Endometrium (tissue), 2 donors: Measurements from ENCODE around the gene IFNL2.
"Not testable (repeated sequence)": the region's sequence is repeated elsewhere in the genome, so short reads cannot be mapped to it uniquely, and the experiment has no call there.

Experiments used
- FAIRE-seq: peaks from 2 replicates; lab custom pipeline; 2012; peaks lifted over from hg19 to GRCh38; lab: Jason Lieb, UNC
- donor health status: control.
- donor health status: control.

Gene IFNL2

GRCh38 chr19:39297931-39298634, 29.9 kb downstream of the IFNL2 start:
- FAIRE-seq = no peak

DNA sequence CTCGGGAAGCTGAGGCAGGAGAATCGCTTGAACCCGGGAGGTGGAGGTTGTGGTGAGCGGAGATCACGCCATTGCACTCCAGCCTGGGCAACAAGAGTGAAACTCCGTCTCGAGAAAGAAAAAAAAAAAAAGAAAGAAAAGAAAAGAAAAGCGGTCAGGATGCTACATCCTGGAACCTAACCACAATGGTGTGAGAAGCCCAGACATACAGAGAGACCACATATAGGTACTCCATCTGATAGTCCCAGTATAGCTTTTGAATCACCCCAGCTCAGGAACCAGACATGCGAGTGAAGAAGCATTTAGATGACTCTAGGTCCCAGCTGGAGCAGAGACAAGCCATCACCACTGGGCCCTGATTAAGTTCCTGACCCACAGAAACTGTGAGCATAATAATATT, 31.2 kb downstream of the IFNL2 start:
- no peak for FAIRE-seq

DNA sequence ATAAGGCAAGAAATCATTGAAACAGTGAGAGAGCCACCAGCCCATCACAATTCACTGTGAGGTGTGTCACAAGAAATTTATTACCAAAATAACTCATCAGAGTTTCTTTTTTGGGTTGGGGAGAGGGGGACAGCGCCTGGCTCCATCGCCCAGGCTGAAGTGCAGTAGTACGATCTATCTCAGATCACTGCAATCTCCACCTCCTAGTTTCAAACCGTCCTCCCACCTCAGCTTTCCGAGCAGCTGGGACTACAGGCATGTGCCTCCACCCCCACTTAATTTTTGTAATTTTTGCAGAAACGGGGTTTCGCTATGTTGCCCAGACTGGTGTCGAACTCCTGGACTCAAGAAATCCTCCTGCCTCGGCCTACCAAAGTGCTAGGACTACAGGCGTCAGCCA, 31.6 kb downstream of the IFNL2 start:
- no peak for FAIRE-seq

DNA sequence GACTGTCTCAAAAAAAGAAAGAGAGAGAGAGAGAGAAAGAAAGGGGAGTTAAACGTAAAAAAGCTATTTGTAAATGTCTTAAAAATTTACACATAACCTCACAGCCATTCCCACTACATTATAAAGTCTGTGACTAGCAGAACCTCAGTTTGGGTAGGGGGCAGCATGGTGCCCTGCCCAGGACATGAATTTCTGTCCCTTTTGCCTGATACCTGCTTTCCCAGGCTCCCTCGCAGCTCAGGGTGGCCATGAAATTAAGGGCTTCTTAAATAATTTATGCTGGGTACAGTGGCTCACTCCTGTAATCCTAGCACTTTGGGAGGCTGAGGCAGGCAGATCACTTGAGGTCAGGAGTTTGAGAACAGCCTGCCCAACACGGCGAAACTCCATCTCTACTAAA, 32.8 kb downstream of the IFNL2 start:
- no peak for FAIRE-seq

DNA sequence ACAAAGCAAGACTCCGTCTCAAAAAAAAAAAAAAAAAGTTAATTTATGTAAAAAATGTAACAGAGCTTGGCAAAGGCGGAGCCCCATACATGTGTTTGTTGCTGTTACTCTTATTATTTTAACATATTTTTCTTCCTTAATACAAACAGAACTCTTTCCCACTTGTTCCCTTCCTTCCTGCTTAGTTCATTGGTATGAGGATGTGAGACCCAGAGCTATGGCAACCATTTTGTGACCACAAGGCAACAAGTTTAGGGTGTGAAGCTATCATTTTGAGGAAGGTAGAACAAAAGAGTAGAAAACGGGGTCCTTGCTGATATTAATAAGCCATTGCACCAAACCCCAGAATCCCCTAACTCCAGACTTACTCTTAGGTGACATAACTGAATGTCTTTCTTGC, 33.4 kb downstream of the IFNL2 start:
- FAIRE-seq = no peak

GRCh38 chr19:39303373-39304184, 35.4 kb downstream of the IFNL2 start:
- FAIRE-seq = no peak

DNA sequence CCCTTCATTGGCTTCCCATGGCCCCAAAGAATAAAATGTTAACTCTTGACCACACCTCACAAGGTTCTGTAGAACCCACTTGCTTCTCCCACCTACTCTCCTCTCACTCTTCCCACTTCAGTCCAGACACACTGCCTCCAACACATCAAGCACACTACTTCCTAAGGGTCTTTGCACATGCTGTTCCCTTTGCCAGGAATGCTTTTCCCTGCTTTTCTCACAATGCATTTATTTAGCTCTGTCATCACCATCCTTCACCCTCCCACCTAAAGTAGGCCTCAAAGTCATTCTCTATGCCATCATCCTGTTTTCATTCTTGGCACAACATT, 36.0 kb downstream of the IFNL2 start:
- FAIRE-seq = no peak

DNA sequence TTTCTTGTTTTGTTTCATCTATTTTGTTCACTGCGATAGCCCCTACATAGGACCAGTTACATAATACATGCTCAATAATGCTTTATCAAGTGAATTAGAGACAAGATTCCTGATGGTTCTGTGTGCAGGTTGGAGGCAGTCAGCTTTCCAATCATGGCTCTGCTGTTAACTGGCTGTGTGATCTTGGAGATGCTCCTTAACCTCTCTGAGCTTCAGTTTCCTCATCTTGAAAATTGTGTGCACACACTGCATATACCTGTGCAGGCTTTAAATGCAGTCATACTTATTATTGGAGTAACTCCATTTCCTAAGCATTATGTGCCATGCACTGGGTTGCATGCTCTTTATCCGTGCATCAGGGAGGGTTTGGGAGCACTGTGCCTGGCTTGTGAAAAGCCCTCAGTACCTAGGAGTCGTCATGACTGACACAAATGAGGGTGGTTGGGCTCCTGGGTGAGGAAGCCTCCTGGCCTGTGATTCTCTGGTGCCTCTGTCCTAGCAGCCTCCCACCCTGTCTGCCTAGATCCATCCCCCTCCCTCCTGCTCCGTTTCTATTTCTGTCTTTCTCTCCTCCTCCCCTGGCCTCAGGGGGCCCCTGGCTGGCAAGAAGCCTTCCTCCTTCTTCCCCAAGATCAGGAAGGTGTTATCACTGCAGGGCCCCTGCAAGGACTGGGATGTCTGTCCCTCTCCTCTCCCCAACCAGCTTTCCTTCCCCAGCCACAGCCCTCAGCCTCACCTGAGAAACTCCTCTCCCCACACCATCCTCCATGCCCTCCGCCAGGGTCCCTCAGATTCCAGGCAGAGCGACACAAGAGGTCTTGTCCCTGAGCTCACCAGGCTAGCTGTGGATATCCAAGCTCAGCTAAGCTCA, 36.7 kb downstream of the IFNL2 start:
- FAIRE-seq = no peak

DNA sequence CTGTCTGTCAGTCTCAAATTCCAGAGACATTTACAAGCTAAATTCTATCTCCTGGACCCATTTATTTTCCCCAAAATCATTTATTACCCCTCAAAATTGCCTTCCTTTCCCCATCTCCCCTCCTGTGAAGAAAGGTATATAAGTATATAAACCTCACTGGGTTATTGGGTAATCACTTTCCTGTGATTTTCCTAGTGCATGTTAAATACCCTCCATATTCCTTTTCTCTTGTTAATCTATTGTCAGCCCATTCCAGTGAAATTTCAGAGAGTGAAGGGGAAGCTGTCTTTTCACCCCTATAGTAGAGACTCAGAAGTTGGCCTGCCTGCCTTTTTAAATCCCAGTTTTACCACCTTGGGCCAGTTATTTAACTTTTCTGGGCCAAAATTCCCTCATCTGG, 37.9 kb downstream of the IFNL2 start:
- no peak for FAIRE-seq

- FAIRE-seq = no peak
Measured at GRCh38 chr19:39307046-39307821, 39.0 kb downstream of the IFNL2 start.

GRCh38 chr19:39307822-39308530, 39.8 kb downstream of the IFNL2 start:
- FAIRE-seq = no peak

DNA sequence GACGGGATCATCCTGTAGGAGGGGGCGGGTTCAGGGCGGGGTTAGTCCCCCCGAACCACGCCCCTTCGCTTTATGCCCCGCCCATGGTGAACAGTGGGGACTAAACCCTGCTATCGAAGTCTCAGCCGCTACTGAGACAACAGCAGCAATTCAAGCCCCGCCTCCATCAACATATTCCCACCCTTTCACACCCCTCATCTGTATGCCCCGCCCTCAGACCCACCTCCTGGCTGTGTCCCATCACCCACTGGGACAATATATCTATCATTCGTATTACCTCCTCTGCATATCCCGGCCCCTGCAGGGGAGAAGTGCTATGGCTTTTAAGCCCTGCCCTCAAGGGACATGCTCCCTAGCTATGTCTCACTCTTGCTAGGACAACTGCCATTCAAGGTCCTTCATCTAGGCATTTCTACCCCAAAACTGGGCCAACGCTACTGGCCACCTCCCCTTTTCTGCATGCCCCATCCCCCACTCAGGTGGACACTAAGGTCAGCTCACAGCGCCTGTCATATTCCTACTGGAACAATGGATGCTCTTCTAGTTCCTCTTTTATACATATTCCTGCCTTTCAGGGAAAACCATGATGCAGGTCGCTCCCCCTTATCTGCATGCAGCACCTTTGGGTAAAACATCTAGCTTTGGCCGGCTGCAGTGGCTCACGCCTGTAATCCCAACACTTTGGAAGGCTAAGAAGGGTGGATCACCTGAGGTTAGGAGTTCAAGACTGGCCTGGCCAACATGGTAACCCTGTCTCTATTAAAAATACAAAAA, 40.5 kb downstream of the IFNL2 start:
- no peak for FAIRE-seq

DNA sequence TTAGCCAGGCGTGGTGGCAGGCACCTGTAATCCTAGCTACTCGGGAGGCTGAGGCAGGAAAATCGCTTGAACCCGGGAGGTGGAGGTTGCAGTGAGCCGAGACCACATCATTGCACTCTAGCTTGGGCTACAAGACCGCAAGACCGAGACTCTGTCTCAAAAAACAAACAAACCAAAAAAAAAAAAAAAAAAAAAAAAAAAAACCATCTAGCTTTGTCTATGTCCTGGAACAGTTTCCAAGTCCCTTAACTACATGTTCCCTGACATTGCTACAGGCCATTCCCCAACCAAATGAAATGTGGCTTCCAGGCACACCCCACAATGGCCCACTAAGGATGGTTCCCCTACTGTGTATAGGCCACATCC, 41.1 kb downstream of the IFNL2 start:
- not testable (repeated sequence) for FAIRE-seq

DNA sequence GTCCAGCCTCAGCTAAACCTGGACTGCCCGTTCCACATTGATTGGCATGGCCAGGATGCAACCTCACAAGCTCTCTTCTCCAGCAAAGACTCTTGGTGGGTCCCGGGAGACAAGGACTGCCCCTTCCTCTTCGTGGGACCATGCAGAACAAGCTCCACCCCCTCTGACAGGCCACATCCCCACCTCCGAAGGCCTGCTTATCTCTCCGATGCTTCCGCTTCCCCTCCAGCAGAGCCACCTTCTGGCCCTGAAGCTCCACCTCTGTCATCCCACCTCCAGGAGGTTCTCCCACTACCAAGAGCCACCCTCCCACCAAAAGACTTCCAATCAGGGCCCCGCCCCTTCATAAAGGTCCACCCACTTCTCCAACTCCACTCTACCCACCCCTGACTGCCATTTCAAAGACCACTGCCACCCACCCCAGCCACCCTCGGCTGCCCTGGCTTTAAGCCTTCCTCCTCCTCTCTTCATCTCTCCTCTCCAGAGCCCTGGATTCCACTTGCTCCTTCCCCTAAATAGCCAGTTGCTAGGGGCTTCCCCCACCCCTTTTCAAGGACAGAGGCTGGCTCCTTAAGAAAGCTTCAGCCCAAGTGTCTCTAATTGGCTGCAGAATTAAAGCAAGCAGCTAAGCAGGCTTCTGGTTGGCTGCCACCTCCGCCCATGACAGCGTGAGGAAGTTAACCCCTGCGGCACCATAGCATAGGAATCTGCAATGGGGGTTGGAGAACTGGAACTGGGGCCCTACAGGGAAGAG, 42.5 kb downstream of the IFNL2 start:
- no peak for FAIRE-seq

DNA sequence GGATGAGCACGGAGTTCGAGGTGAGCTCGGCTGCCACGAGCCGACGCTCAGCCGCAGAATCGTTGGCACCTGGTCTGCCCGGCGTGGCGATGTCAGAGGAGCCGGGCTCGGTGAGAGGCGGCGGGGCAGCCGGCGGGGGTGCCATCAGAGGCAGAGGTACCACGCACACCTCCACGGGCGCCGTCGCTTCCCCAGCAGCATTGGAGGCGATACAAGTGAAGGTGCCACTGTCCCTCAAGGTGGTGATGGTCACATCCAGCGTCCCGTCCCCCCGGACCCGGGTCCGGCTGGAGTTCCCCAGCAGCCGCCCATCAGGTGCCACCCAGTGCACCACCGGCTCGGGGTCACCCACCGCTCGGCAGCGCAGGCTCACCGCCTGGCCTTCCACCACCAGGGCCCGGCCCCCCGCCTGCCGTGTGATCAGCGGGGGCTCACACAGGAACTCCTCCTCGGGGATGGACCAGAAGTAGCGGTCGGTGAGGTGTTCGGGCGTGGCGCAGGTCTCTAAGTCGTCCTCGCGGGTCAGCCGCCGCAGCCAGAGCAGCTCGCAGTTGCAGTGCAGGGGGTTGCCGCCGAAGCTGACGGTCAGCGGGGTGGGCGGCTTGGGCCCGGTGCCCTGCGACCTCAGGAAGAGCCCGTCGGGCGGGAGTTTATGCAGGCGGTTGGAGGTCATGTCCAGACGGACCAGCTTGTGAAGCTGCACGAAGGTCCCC, 46.0 kb downstream of the IFNL2 start:
- FAIRE-seq = no peak

DNA sequence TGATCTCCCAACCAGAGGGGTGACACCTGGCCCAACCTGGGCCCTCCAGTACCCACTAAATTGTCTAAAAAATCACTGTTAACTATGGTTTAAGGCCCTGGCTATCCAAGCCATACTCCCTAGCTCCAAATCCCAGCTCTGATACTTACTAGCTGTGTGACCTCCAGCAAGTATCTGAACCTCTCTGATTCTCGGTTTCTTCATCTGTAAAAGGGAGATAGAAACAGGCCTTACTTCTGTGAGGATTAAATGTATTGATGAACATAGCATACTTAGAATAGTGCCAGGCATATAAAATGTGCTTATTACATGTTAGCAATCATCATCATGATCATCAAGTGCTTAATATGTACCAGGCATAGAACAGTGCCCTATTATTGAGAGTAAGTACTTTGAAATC, 47.7 kb downstream of the IFNL2 start:
- no peak for FAIRE-seq

- no peak for FAIRE-seq
Measured at GRCh38 chr19:39316627-39317321, 48.6 kb downstream of the IFNL2 start.

DNA sequence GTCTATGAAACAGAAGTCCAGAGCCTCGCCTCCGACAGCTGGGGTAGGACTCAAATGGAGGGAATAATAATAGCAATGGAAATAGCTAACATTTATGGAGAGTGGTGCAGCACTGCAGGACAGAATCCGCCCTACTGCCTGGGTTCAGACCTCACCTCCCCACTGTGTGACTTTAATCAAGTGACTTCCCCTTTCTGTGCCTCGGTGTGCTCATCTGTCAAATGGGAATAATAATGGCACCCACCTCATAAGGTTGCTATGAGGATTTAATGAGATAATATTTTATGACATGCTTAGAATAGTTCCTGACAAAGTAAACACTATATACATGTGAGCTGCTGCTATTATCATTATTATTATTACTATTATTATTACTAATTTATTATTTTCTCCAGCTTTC, 49.3 kb downstream of the IFNL2 start:
- no peak for FAIRE-seq

- FAIRE-seq = no peak
Measured at GRCh38 chr19:39318071-39318470, 49.9 kb downstream of the IFNL2 start.
